Gastroesophageal sphincter (tissue), 4 donors: ENCODE results near the gene UNC13D. TPM values are rescaled to one million over a fixed set of nuclear protein-coding genes. Genes with fewer than 3 reads are reported as not detected.

Source experiments
- ATAC-seq: fragments of 150-250 bp; one replicate; pipeline ENCODE4 v1.9.1; 2016; ENCODE audit warnings: mild to moderate bottlenecking, moderate library complexity
- H3K27ac ChIP-seq, 4 donors: fragments of 200-600 bp; sonication (generic) in 3 of 4; 1 replicate in 3 of 4; 2 replicates in 1 of 4; pipeline ENCODE4 v1.5.1; 2016 to 2019
- H3K27me3 ChIP-seq: fragments of 200-600 bp; sonication (generic); one replicate; pipeline ENCODE4 v1.5.1; 2019
- H3K36me3 ChIP-seq, 2 donors: fragments of 200-600 bp; sonication (generic); one replicate each; pipeline ENCODE4 v1.5.1; 2019; ENCODE audit warnings: control low read depth in 1 of 2
- H3K4me1 ChIP-seq, 3 donors: fragments of 200-600 bp; sonication (generic); 1 replicate in 2 of 3; 2 replicates in 1 of 3; pipeline ENCODE4 v1.5.1; 2016 to 2019; ENCODE audit warnings: control low read depth in 2 of 3
- H3K4me3 ChIP-seq, 2 donors: fragments of 200-600 bp; sonication (generic); one replicate each; pipeline ENCODE4 v1.5.1; 2019; ENCODE audit warnings: mild to moderate bottlenecking in 1 of 2, moderate library complexity in 1 of 2
- H3K9me3 ChIP-seq, 3 donors: fragments of 200-600 bp; sonication (generic); one replicate each; pipeline ENCODE4 v1.5.1; 2017 to 2019; ENCODE audit warnings: control low read depth in 2 of 3
- EP300 ChIP-seq: sonication (generic); formaldehyde crosslinking; IDR thresholded peaks from one replicate; pipeline ENCODE4 v1.6.1; 2017; ENCODE audit warnings: antibody characterized with exemption, mild to moderate bottlenecking
- POLR2A ChIP-seq, 2 donors: fragments of 450-650 bp; IDR thresholded peaks; one replicate each; pipeline ENCODE4 v1.6.1; 2017; ENCODE audit warnings: antibody characterized with exemption in 2 of 2, mild to moderate bottlenecking in 2 of 2, moderate library complexity in 1 of 2
- POLR2AphosphoS5 ChIP-seq: sonication (generic); formaldehyde crosslinking; IDR thresholded peaks from one replicate; pipeline ENCODE4 v1.6.1; 2017; ENCODE audit warnings: antibody characterized with exemption
- WGBS, 2 donors: methylation state at CpG; one replicate each; pipeline ENCODE4 v1.1.5; 2018; ENCODE audit warnings: low coverage in 1 of 2; 5-methylcytosine and 5-hydroxymethylcytosine counted together
- total RNA-seq, 4 donors: library from RNA; depleted of rRNA; stranded (reverse); fragments of >200 nt; gene quantifications; one replicate each; pipeline ENCODE4 v1.1.0, GENCODE V29; 2016
- TF ChIP-seq, protein P1 (sequence below), 4 experiments: fragments of 200-600 bp in 2 of 4; fragments of 450-650 bp in 2 of 4; sonication (generic) in 1 of 4; IDR thresholded peaks; one replicate each; pipeline ENCODE4 v1.5.1; 2017 to 2019; ENCODE audit warnings: antibody characterized with exemption in 4 of 4, mild to moderate bottlenecking in 2 of 4, moderate library complexity in 2 of 4

Gene UNC13D
- total RNA-seq: 10 to 100 TPM in 1 of 4 donors, 1 to 10 TPM in 3; 2.6 to 10.8 (median 5.6) TPM

DNA sequence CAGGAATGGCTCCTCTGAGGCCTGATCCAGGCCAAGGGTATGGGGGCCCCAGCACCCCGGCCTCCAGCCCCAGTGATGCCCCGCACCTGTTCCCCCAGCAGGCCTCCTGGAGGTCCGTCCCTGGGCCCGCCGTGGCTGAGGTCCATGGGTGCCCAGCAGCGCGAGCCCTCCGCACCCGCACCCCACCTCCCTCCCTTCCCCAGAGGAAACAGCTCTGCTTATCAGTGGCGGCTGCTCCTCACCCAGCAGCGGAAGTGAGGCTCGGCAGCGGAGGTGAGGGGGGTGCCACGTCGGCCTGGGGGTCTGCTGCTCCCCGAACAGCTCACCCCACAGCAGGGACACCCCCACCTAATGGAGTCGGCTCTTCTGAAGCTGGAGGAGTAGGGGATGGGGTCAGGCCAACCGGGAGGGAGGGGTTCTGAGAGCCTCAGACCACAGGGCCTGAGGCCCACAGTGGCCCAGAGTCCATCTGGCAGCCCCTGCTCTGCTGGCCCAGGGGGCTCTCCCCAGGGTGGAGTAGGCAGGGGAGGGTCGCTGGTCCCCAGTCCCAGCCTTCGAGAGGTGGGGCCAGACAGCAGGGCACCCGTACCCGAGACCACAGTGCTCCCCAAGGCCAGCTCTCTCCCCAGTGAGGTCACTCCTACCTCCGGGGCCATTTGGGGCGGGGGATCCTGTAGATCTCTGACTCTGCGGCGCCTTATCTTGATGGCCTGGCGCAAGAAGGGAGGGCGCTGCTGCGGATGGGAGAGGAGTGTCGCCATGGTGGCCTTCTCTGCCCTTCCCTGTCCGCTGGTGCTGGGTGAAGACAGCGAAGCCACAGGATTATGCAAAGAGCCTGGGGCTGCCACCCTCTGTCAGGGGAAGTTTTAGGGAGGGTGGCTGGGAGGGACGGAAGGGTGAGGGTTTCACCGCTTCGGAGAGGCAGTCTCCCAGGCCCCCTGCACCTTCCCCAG, at the start of gene UNC13D:
TSS of gene UNC13D (minus strand) at position 828 of the 953 bp plus-strand sequence. CDS start at position 761, 67 bp downstream.
- 100% methylated on average over 1 of the region's 35 CpGs; no CpG with 5 or more reads in 1 of the 2 donors for WGBS, 2 donors
- peaks cover 0 to 48% (median 22%) of the 10 kb centered on the region in 3 donors for H3K4me1 ChIP-seq
- peak within 1 kb of the TSS in 1 of 2 donors; percentile 33 for H3K4me3 ChIP-seq
- H3K9me3 ChIP-seq: no peaks in the 10 kb centered on the region
- TF ChIP-seq POLR2AphosphoS5: no peak
- peak in 1 of 2 donors; percentile 11 for TF ChIP-seq POLR2A (IDR thresholded peaks at IDR 0.05)
- peak within 1 kb of the TSS in 3 of 4 donors; percentile 75 to 77 (median 75) for H3K27ac ChIP-seq
- no peaks in the 10 kb centered on the region for H3K27me3 ChIP-seq
- no peak for ATAC-seq
- H3K36me3 ChIP-seq: peaks cover 0 to 59% of the 10 kb centered on the region in 2 donors

DNA sequence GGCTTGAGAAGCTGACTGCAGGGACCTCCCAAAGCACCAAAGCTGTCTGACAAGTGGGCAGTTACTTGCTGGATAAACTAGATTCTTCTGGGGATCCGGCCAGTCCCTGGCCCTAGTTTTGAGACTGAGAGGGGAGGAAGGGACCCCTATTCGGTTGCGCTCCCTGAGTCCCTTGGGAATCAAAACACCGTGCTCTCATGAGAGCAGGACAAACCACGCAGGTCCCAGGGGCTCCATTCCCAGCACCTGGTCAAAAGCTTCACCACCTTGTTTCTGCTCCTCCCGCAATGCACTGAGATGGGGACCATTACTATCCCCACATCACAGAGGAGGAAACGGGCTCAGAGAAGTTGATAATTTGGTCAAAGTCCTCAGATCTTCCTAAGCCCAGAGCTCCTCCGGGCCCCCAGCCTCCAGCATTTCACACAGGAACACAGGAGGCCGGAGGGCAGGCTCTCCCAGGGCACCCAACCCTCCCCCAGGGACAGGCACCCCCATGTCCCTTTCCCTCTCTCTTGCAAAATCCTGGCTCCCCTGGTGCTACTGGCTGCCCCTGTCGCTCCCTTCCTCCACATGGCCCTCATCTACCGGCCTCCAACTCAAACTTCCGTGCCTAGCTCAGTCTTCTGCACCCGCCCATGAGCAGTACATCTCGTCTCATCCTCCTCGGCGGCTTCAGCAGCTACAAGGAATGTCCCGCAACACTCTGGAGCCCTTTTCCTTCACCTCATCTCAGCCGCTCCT, 49.3 kb upstream of the UNC13D start:
- Histone ChIP-seq H3K27ac (peak overlapping the region in 3 of 4 donors; percentile 94 to 96 (median 96)), H3K4me1 (peaks cover 0 to 61% (median 23%) of the 10 kb centered on the region in 3 donors), H3K36me3 (peaks cover 0 to 54% of the 10 kb centered on the region in 2 donors), H3K9me3 (no peaks in the 10 kb centered on the region), H3K4me3 (no peak overlapping the region), H3K27me3 (no peaks in the 10 kb centered on the region)
- 74% methylated on average over 7 to 10 of the region's 18 CpGs for WGBS, 2 donors
- no peak for ATAC-seq
- no peak for TF ChIP-seq POLR2AphosphoS5
- no peak for TF ChIP-seq POLR2A (IDR thresholded peaks at IDR 0.05)
- TF ChIP-seq, protein P1, sequence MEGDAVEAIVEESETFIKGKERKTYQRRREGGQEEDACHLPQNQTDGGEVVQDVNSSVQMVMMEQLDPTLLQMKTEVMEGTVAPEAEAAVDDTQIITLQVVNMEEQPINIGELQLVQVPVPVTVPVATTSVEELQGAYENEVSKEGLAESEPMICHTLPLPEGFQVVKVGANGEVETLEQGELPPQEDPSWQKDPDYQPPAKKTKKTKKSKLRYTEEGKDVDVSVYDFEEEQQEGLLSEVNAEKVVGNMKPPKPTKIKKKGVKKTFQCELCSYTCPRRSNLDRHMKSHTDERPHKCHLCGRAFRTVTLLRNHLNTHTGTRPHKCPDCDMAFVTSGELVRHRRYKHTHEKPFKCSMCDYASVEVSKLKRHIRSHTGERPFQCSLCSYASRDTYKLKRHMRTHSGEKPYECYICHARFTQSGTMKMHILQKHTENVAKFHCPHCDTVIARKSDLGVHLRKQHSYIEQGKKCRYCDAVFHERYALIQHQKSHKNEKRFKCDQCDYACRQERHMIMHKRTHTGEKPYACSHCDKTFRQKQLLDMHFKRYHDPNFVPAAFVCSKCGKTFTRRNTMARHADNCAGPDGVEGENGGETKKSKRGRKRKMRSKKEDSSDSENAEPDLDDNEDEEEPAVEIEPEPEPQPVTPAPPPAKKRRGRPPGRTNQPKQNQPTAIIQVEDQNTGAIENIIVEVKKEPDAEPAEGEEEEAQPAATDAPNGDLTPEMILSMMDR (IDR thresholded peaks at IDR 0.05): no peak
- TF ChIP-seq EP300: no peak

DNA sequence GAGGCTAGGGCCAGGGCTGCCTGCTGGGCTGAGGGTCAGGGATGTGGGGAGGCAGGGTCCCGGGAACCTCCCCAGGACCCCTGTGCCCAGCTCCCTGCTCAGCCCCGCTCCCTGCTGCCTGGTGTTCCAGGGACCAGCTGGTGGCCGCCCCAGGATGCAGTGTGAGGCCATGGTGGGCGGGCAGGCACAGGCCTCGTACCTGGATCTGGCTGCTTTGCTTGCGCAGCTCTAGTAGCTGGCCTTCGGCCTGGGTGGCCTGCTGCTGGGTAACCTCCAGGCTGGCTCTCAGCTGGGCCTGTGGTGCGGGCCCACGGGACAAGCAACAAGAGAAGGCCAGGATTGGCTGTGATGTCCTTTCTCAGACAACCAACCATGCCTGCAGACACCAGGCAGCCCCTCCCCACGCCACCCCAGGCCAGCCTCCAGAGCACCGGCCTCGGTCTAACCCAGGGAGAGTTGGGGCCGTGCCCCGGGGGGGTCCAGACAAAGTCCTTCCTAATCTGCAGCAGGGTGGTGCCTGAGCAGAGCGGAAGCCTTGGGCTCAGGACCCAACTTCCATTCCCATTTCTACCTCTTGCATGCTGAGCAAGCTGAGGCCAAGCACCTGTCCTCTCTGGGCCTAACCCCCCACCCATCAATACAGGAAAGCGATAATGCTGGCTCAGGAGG, 48.5 kb upstream of the UNC13D start:
- H3K9me3 ChIP-seq: no peaks in the 10 kb centered on the region
- ATAC-seq: no peak
- TF ChIP-seq, protein P1 (IDR thresholded peaks at IDR 0.05): no peak
- TF ChIP-seq POLR2A (IDR thresholded peaks at IDR 0.05): no peak
- no peak for TF ChIP-seq POLR2AphosphoS5
- TF ChIP-seq EP300: no peak
- H3K27ac ChIP-seq: peak overlapping the region in 2 of 4 donors; percentile 94 to 96
- peaks cover 0 to 54% of the 10 kb centered on the region in 2 donors for H3K36me3 ChIP-seq
- H3K4me1 ChIP-seq: peaks cover 0 to 56% (median 23%) of the 10 kb centered on the region in 3 donors
- H3K27me3 ChIP-seq: no peaks in the 10 kb centered on the region
- no peak overlapping the region for H3K4me3 ChIP-seq
- WGBS, 2 donors: no CpG with 5 or more reads among the region's 16 CpGs

DNA sequence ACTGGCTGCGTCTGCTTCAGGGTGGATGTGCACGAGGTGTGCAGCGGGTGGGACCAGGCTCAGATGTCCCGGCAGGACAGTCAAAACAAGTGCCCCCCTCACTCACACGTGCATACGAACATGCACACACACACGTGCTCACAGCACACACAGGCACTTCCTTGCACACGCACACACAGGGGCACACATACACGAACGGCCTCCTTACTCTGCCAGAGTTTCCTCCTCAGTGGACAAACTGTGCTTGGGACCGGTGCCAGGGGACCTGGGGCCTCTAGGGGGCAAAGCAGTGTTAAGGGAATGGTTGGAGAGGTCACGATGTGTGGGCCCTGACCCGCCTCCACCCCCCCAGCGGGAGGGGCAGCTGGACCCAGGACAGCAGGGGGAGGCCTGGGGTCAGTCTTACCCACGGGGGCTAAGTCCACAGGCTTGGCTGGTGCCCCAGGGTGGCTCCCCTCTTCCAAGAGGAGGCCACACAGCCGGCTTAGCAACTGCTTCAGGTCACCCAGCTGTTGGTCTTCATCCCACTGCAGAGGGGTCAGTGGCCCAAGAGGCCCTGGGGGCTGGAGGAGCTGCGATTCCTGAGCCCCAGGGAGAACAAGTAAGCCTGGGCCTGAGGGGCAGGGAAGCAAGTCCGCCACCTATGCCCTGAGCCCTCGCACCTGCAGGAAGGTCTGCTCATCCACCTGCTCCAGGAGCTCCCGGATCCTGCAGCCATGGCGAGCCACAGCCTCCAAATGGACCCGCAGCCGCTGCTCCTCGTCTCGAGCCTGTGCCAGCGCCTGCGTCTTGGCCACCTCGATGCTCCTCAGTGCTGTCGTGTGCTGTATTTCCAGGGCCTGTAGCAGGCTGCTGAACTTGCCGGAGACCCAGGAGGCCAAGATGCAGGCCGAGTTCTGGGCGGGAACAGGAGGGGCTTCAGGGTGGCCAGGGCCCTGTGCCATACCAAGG, 47.7 kb upstream of the UNC13D start:
- WGBS, 2 donors: 80% methylated on average over 2 of the region's 32 CpGs; no CpG with 5 or more reads in 1 of the 2 donors
- TF ChIP-seq, protein P1 (IDR thresholded peaks at IDR 0.05): no peak
- no peak for TF ChIP-seq EP300
- no peak for TF ChIP-seq POLR2A (IDR thresholded peaks at IDR 0.05)
- no peak for TF ChIP-seq POLR2AphosphoS5
- ATAC-seq: no peak

More for the DNA sequence above, 47.7 kb upstream of the UNC13D start:
- H3K9me3 ChIP-seq: no peaks in the 10 kb centered on the region
- H3K27me3 ChIP-seq: no peaks in the 10 kb centered on the region
- H3K4me1 ChIP-seq: peaks cover 0 to 48% (median 18%) of the 10 kb centered on the region in 3 donors
- no peak overlapping the region for H3K4me3 ChIP-seq
- H3K27ac ChIP-seq: peak overlapping the region in 1 of 4 donors; percentile 96
- peaks cover 0 to 55% of the 10 kb centered on the region in 2 donors for H3K36me3 ChIP-seq
